ENCODE results near the gene CSF2. TPM values are rescaled to one million over a fixed set of nuclear protein-coding genes. Genes with fewer than 3 reads are reported as not detected.

The CSF2 gene
- total and polyA plus RNA-seq, 5 donors from 2014 or later: not detected

DNA sequence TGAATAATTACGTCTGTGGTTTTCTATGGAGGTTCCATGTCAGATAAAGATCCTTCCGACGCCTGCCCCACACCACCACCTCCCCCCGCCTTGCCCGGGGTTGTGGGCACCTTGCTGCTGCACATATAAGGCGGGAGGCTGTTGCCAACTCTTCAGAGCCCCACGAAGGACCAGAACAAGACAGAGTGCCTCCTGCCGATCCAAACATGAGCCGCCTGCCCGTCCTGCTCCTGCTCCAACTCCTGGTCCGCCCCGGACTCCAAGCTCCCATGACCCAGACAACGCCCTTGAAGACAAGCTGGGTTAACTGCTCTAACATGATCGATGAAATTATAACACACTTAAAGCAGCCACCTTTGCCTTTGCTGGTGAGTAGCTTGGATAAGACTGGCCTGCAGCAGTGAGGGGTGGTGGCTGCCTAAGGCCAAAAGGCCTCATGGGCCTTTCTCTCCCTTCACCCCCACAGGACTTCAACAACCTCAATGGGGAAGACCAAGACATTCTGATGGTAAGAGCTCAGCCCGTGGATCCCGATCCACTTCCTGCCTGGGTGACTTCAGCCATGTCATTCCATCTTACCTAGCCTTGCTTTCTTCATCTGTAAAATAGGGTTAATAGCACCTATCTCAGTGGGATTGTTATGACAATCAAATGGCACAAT lies 13.0 kb upstream of the CSF2 start, which contains the start of gene IL3:
IL3 (plus strand) TSS at position 155 of the 661 bp plus-strand sequence; CDS start at position 207, 52 bp downstream.
- Mint-ChIP-seq H3K36me3 (no peaks in the 10 kb centered on the region), H3K4me1 (peaks cover 0 to 36% (median 14%) of the 10 kb centered on the region in 4 donors), H3K9me3 (no peaks in the 10 kb centered on the region), H3K27ac (peak within 1 kb of the TSS in 2 of 3 donors; percentile 2 to 23), H3K4me3 (no peak within 1 kb of the TSS), H3K27me3 (no peaks in the 10 kb centered on the region)
- DNase-seq (no peak), ATAC-seq (ENCODE audit: low read depth in 2 of 2) (no peak)
- Histone ChIP-seq H3K9me3 (ENCODE audit: control insufficient read depth in 2 of 2, low read length in 2 of 2) (no peaks in the 10 kb centered on the region), H3K4me3 (ENCODE audit: low read depth, low read length) (no peak within 1 kb of the TSS), H3K36me3 (ENCODE audit: control insufficient read depth, insufficient read depth, low read length) (no peaks in the 10 kb centered on the region), H3K27ac (ENCODE audit: insufficient read depth, low read length, poor library complexity, severe bottlenecking) (no peak within 1 kb of the TSS), H3K27me3 (ENCODE audit: control insufficient read depth, insufficient read depth, low read length) (no peaks in the 10 kb centered on the region), H3K4me1 (ENCODE audit: control insufficient read depth, insufficient read depth, low read length, poor library complexity, severe bottlenecking) (peaks cover 30% of the 10 kb centered on the region)

DNA sequence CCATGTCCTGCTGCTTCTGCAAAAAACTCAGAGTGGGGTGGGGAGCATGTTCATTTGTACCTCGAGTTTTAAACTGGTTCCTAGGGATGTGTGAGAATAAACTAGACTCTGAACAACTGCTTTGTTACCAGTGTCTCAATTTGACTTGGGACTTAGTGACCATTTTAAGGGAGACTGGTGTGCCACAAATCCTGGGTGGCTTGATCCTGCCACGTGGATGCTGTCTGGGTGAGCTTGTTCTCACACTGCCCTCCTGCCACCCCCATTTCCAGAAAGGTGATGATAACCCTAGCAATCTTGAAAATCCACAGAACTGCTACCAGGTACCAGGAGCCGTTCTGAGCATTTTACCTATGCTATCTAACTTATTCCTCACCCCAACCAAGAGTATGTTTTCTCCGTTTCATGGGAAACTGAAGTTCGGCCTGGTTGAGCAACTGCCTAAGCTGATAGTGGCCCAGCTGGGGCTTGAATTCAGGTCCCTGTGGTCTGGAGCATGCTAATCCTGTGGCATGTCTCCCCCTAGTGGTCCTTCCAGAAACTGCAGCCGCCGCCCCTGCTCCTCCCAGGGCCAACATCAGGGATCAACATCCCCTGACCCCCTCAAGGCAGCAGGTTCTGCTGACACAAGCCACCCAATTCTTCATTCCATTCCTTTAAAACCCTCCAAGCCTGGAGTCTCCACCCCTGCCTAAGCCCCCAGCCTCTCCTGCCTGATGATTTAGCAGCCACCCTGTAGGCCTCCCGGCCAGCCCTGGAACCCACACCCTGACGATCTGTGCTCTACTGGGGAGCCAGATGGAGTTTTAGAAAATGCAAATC lies 10.3 kb upstream of the CSF2 start:
- Histone ChIP-seq H3K36me3 (ENCODE audit: control insufficient read depth, insufficient read depth, low read length) (no peaks in the 10 kb centered on the region), H3K4me3 (ENCODE audit: low read depth, low read length) (no peak overlapping the region), H3K27ac (ENCODE audit: insufficient read depth, low read length, poor library complexity, severe bottlenecking) (no peak overlapping the region), H3K27me3 (ENCODE audit: control insufficient read depth, insufficient read depth, low read length) (no peaks in the 10 kb centered on the region), H3K9me3 (ENCODE audit: control insufficient read depth in 2 of 2, low read length in 2 of 2) (no peaks in the 10 kb centered on the region), H3K4me1 (ENCODE audit: control insufficient read depth, insufficient read depth, low read length, poor library complexity, severe bottlenecking) (peaks cover 16% of the 10 kb centered on the region)
- Mint-ChIP-seq H3K9me3 (no peaks in the 10 kb centered on the region), H3K36me3 (no peaks in the 10 kb centered on the region), H3K27ac (peak overlapping the region in 2 of 3 donors; percentile 58 to 67), H3K27me3 (no peaks in the 10 kb centered on the region), H3K4me3 (no peak overlapping the region), H3K4me1 (peaks cover 0 to 14% (median 6%) of the 10 kb centered on the region in 4 donors)
- peak; percentile 54 to 72 (median 64) for DNase-seq
- peak; percentile 68 to 69 for ATAC-seq (ENCODE audit: low read depth in 2 of 2)

GRCh38 chr5:132064140-132064539 lies 9.4 kb upstream of the CSF2 start:
- DNase-seq (no peak), ATAC-seq (ENCODE audit: low read depth in 2 of 2) (no peak)
- Histone ChIP-seq H3K4me1 (ENCODE audit: control insufficient read depth, insufficient read depth, low read length, poor library complexity, severe bottlenecking) (peaks cover 9% of the 10 kb centered on the region), H3K9me3 (ENCODE audit: control insufficient read depth in 2 of 2, low read length in 2 of 2) (no peaks in the 10 kb centered on the region), H3K27me3 (ENCODE audit: control insufficient read depth, insufficient read depth, low read length) (no peaks in the 10 kb centered on the region), H3K36me3 (ENCODE audit: control insufficient read depth, insufficient read depth, low read length) (no peaks in the 10 kb centered on the region), H3K4me3 (ENCODE audit: low read depth, low read length) (no peak overlapping the region), H3K27ac (ENCODE audit: insufficient read depth, low read length, poor library complexity, severe bottlenecking) (no peak overlapping the region)
- H3K4me3 Mint-ChIP-seq: no peak overlapping the region
- H3K4me1 Mint-ChIP-seq: peaks cover 0 to 11% (median 4%) of the 10 kb centered on the region in 4 donors
- no peak overlapping the region for H3K27ac Mint-ChIP-seq
- H3K9me3 Mint-ChIP-seq: no peaks in the 10 kb centered on the region
- no peaks in the 10 kb centered on the region for H3K27me3 Mint-ChIP-seq
- H3K36me3 Mint-ChIP-seq: no peaks in the 10 kb centered on the region

GRCh38 chr5:132064738-132065331 lies 8.8 kb upstream of the CSF2 start:
- Mint-ChIP-seq H3K27ac (no peak overlapping the region), H3K9me3 (no peaks in the 10 kb centered on the region), H3K27me3 (no peaks in the 10 kb centered on the region), H3K4me3 (no peak overlapping the region), H3K36me3 (no peaks in the 10 kb centered on the region), H3K4me1 (peaks cover 0 to 6% (median 2%) of the 10 kb centered on the region in 4 donors)
- H3K4me3 ChIP-seq (ENCODE audit: low read depth, low read length): no peak overlapping the region
- no peaks in the 10 kb centered on the region for H3K9me3 ChIP-seq (ENCODE audit: control insufficient read depth in 2 of 2, low read length in 2 of 2)
- DNase-seq (peak; percentile 53 to 77 (median 63)), ATAC-seq (ENCODE audit: low read depth in 2 of 2) (peak; percentile 54 to 63)
- H3K27ac ChIP-seq (ENCODE audit: insufficient read depth, low read length, poor library complexity, severe bottlenecking): no peak overlapping the region
- peaks cover 5% of the 10 kb centered on the region for H3K4me1 ChIP-seq (ENCODE audit: control insufficient read depth, insufficient read depth, low read length, poor library complexity, severe bottlenecking)
- H3K36me3 ChIP-seq (ENCODE audit: control insufficient read depth, insufficient read depth, low read length): no peaks in the 10 kb centered on the region
- H3K27me3 ChIP-seq (ENCODE audit: control insufficient read depth, insufficient read depth, low read length): no peaks in the 10 kb centered on the region

- Mint-ChIP-seq H3K9me3 (no peaks in the 10 kb centered on the region), H3K36me3 (no peaks in the 10 kb centered on the region), H3K27me3 (no peaks in the 10 kb centered on the region), H3K27ac (peak overlapping the region in 1 of 3 donors; percentile 73), H3K4me1 (peaks cover 0 to 6% (median 2%) of the 10 kb centered on the region in 4 donors), H3K4me3 (no peak overlapping the region)
- peaks cover 5% of the 10 kb centered on the region for H3K4me1 ChIP-seq (ENCODE audit: control insufficient read depth, insufficient read depth, low read length, poor library complexity, severe bottlenecking)
- no peak overlapping the region for H3K27ac ChIP-seq (ENCODE audit: insufficient read depth, low read length, poor library complexity, severe bottlenecking)
- ATAC-seq (ENCODE audit: low read depth in 2 of 2) (no peak), DNase-seq (peak in 2 of 3 donors; percentile 32 to 57)
- no peaks in the 10 kb centered on the region for H3K36me3 ChIP-seq (ENCODE audit: control insufficient read depth, insufficient read depth, low read length)
- no peaks in the 10 kb centered on the region for H3K27me3 ChIP-seq (ENCODE audit: control insufficient read depth, insufficient read depth, low read length)
- H3K4me3 ChIP-seq (ENCODE audit: low read depth, low read length): no peak overlapping the region
- H3K9me3 ChIP-seq (ENCODE audit: control insufficient read depth in 2 of 2, low read length in 2 of 2): no peaks in the 10 kb centered on the region
These were observed 8.1 kb upstream of the CSF2 start for GRCh38 chr5:132065351-132065937.

DNA sequence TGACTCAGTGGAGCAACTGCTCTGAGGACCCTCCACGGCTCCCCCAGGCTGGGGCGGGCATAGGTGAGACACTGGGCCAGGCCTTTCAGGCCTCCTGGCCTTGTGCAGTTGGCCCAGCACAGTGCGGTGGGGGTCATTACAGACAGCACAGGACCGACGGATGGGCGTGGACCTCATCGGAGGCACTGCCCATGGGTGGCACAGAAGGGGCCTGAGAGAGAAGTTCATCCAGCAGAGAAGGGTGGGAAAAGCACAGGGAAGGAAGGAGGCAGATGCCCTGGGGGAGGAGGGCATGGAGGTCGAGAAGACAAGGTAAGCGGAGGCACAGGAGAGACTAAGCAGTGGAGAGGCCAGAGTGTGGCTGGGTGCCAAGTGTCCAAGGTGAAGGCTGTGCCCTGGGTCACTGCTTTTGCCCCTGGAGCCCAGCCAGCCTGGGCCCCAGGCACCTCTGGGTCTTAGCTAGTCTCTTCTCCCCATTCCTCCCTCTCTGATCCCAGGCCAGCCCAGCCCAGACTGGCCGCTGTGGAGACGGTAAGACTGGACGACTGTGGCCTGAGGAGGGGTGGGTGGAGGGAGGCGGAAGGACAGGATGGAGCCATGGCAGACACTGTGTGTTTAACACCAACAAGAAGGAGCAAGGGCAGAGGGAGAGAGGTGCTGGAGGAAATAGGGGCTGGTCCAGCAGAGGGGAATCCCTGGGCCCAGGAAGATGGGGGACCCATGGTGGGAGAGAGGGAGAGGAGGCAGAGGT lies 7.5 kb upstream of the CSF2 start:
- Histone ChIP-seq H3K9me3 (ENCODE audit: control insufficient read depth in 2 of 2, low read length in 2 of 2) (no peaks in the 10 kb centered on the region), H3K4me1 (ENCODE audit: control insufficient read depth, insufficient read depth, low read length, poor library complexity, severe bottlenecking) (peaks cover 5% of the 10 kb centered on the region), H3K4me3 (ENCODE audit: low read depth, low read length) (no peak overlapping the region), H3K27ac (ENCODE audit: insufficient read depth, low read length, poor library complexity, severe bottlenecking) (no peak overlapping the region), H3K36me3 (ENCODE audit: control insufficient read depth, insufficient read depth, low read length) (no peaks in the 10 kb centered on the region), H3K27me3 (ENCODE audit: control insufficient read depth, insufficient read depth, low read length) (no peaks in the 10 kb centered on the region)
- no peaks in the 10 kb centered on the region for H3K9me3 Mint-ChIP-seq
- DNase-seq: no peak
- ATAC-seq (ENCODE audit: low read depth in 2 of 2): no peak
- H3K4me1 Mint-ChIP-seq: peaks cover 0 to 6% (median 2%) of the 10 kb centered on the region in 4 donors
- H3K4me3 Mint-ChIP-seq: no peak overlapping the region
- H3K36me3 Mint-ChIP-seq: no peaks in the 10 kb centered on the region
- H3K27me3 Mint-ChIP-seq: no peaks in the 10 kb centered on the region
- peak overlapping the region in 1 of 3 donors; percentile 73 for H3K27ac Mint-ChIP-seq

DNA sequence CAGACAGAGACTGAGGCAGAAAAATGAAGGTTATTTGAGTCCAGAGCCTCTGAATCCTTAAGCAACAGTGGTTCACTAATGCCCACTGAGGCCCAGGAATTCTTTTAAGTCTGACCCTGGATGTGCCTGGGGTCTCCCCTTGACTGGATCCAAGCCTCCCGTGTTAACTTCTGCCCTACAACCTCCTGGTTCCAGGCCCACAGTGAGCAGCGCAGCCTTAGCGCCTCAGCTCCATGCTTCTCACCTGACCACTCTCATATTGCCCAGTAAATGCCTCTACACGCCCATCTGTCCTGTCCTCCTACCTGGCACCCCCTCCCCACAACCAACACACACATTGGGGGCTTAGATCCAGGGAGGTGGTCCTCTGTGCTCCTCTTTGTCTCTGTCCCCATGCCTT lies 6.7 kb upstream of the CSF2 start:
- H3K36me3 Mint-ChIP-seq: no peaks in the 10 kb centered on the region
- Histone ChIP-seq H3K9me3 (ENCODE audit: control insufficient read depth in 2 of 2, low read length in 2 of 2) (no peaks in the 10 kb centered on the region), H3K27ac (ENCODE audit: insufficient read depth, low read length, poor library complexity, severe bottlenecking) (no peak overlapping the region), H3K36me3 (ENCODE audit: control insufficient read depth, insufficient read depth, low read length) (no peaks in the 10 kb centered on the region), H3K4me1 (ENCODE audit: control insufficient read depth, insufficient read depth, low read length, poor library complexity, severe bottlenecking) (peaks cover 5% of the 10 kb centered on the region), H3K27me3 (ENCODE audit: control insufficient read depth, insufficient read depth, low read length) (no peaks in the 10 kb centered on the region), H3K4me3 (ENCODE audit: low read depth, low read length) (no peak overlapping the region)
- no peaks in the 10 kb centered on the region for H3K27me3 Mint-ChIP-seq
- H3K4me1 Mint-ChIP-seq: peaks cover 0 to 6% (median 2%) of the 10 kb centered on the region in 4 donors
- ATAC-seq (ENCODE audit: low read depth in 2 of 2) (no peak), DNase-seq (no peak)
- H3K27ac Mint-ChIP-seq: no peak overlapping the region
- no peak overlapping the region for H3K4me3 Mint-ChIP-seq
- no peaks in the 10 kb centered on the region for H3K9me3 Mint-ChIP-seq

Data from CD4-positive, CD25-positive, alpha-beta regulatory T cell (primary cell).